HepG2 (cell line): ENCODE measurements around the gene TRAPPC4. TPM values are rescaled to one million over a fixed set of nuclear protein-coding genes. Genes with fewer than 3 reads are reported as not detected.

Source experiments
- ASH2L ChIP-seq: fragments of 300-600, 200-600 bp; sonication (generic); IDR thresholded peaks from 2 replicates; pipeline ENCODE4 v1.7.0; 2017; ENCODE audit warnings: low read depth, mild to moderate bottlenecking, moderate library complexity, mixed read lengths, low read length; ENCODE audit not compliant: insufficient read length
- DMTF1 ChIP-seq: sonication (generic); formaldehyde crosslinking; IDR thresholded peaks from 2 replicates; pipeline ENCODE4 v1.4.0; 2020; ENCODE audit warnings: mild to moderate bottlenecking, missing genetic modification reagents
- DR1 ChIP-seq: sonication (generic); formaldehyde crosslinking; IDR thresholded peaks from 2 replicates; pipeline ENCODE4 v1.8.0; 2021; ENCODE audit warnings: mild to moderate bottlenecking, missing genetic modification reagents, inconsistent platforms
- ELF4 ChIP-seq: sonication (generic); formaldehyde crosslinking; IDR thresholded peaks from 2 replicates; pipeline ENCODE4 v1.5.0; 2020; ENCODE audit warnings: missing genetic modification reagents, mild to moderate bottlenecking, moderate library complexity, borderline replicate concordance
- FIP1L1 ChIP-seq: fragments of 200-400 bp; formaldehyde crosslinking; IDR thresholded peaks from 2 replicates; pipeline ENCODE4 v1.6.1; 2018; ENCODE audit warnings: low read depth, mild to moderate bottlenecking, low read length, moderate library complexity, borderline replicate concordance; ENCODE audit not compliant: insufficient read depth
- HBP1 ChIP-seq: IDR thresholded peaks from 2 replicates; pipeline ENCODE4 v1.6.1; 2016; ENCODE audit warnings: low read depth, control low read depth
- KDM5A ChIP-seq: fragments of 200-600 bp; sonication (generic); IDR thresholded peaks from 2 replicates; pipeline ENCODE4 v1.7.0; 2018; ENCODE audit warnings: antibody characterized with exemption, mild to moderate bottlenecking, low read length, borderline replicate concordance
- MBD4 ChIP-seq: IDR thresholded peaks from 2 replicates; pipeline ENCODE4 v1.6.1; 2012; ENCODE audit warnings: low read length, inconsistent platforms, borderline replicate concordance
- MXD3 ChIP-seq: IDR thresholded peaks from 2 replicates; pipeline ENCODE4 v1.6.1; 2016; ENCODE audit warnings: mild to moderate bottlenecking, missing biosample characterization, missing genetic modification reagents
- NFIB ChIP-seq: sonication (generic); formaldehyde crosslinking; IDR thresholded peaks from 2 replicates; pipeline ENCODE4 v1.9.0; 2021; ENCODE audit warnings: missing genetic modification reagents, mild to moderate bottlenecking, borderline replicate concordance
- PCBP1 ChIP-seq: fragments of 200-400 bp; formaldehyde crosslinking; IDR thresholded peaks from 2 replicates; pipeline ENCODE4 v1.6.1; 2017; ENCODE audit warnings: mild to moderate bottlenecking, low read depth, low read length, borderline replicate concordance
- RAD21 ChIP-seq: fragments of 450-650 bp; formaldehyde crosslinking; IDR thresholded peaks from 2 replicates; pipeline ENCODE4 v1.5.0; 2020; ENCODE audit warnings: mild to moderate bottlenecking
- STAT6 ChIP-seq: sonication (generic); formaldehyde crosslinking; IDR thresholded peaks from 2 replicates; pipeline ENCODE4 v1.4.0; 2020; ENCODE audit warnings: missing genetic modification reagents, mild to moderate bottlenecking, borderline replicate concordance
- TEAD3 ChIP-seq: optimal IDR thresholded peaks from 2 replicates; pipeline ENCODE3; 2016; ENCODE audit warnings: borderline replicate concordance
- TRIM24 ChIP-seq: sonication (generic); formaldehyde crosslinking; IDR thresholded peaks from 2 replicates; pipeline ENCODE4 v1.8.0; 2022; ENCODE audit warnings: mild to moderate bottlenecking, missing genetic modification reagents
- ZFP90 ChIP-seq: sonication (generic); formaldehyde crosslinking; IDR thresholded peaks from 2 replicates; pipeline ENCODE4 v1.8.0; 2022; ENCODE audit warnings: missing genetic modification reagents, mild to moderate bottlenecking, inconsistent platforms, borderline replicate concordance
- ZNF235 ChIP-seq: sonication (generic); formaldehyde crosslinking; IDR thresholded peaks from 2 replicates; pipeline ENCODE4 v1.8.1; 2023; ENCODE audit warnings: mild to moderate bottlenecking, missing genetic modification reagents, borderline replicate concordance
- ZNF431 ChIP-seq: sonication (generic); formaldehyde crosslinking; IDR thresholded peaks from 2 replicates; pipeline ENCODE4 v1.9.0; 2022; ENCODE audit warnings: missing genetic modification reagents, low read depth, mild to moderate bottlenecking, borderline replicate concordance
- ZNF577 ChIP-seq: sonication (generic); formaldehyde crosslinking; IDR thresholded peaks from 2 replicates; pipeline ENCODE4 v1.4.0; 2020; ENCODE audit warnings: mild to moderate bottlenecking, low read depth, missing genetic modification reagents, borderline replicate concordance
- ZNF724P ChIP-seq: sonication (generic); formaldehyde crosslinking; IDR thresholded peaks from 2 replicates; pipeline ENCODE4 v1.8.0; 2022; ENCODE audit warnings: missing genetic modification reagents, borderline replicate concordance
- polyA plus RNA-seq, 8 experiments: library from polyadenylated mRNA; depleted of rRNA in 3 of 8; stranded (reverse) in 7 of 8; unstranded in 1 of 8; fragments of >200 nt; fragmentation: Illumina TruSeq in 4 of 8; extraction: Trizol in 4 of 8; gene quantifications; 2 replicates each; pipeline versions ENCODE4 v1.2.1 to v1.2.3, GENCODE V29; 2011 to 2016; ENCODE audit warnings: low read depth in 4 of 8, missing spikeins in 1 of 8, mixed read lengths in 1 of 8; ENCODE audit not compliant: insufficient read depth in 1 of 8
- total RNA-seq, 5 experiments: library from RNA; depleted of rRNA; stranded (reverse); fragments of >200 nt; fragmentation: Illumina TruSeq; extraction: Trizol; gene quantifications; 2 replicates each; pipeline ENCODE4 v1.2.3, GENCODE V29; 2016; ENCODE audit warnings: low read depth in 1 of 5

Gene TRAPPC4
- total and polyA plus RNA-seq, 2 of the 13 experiments (the other 11 are each of a cell fraction or from before 2014, with no cell fraction given): 97.4 to 140 TPM

- TF ChIP-seq ELF4 (CRISPR knock-in tag) (no peak), NFIB (no peak), DMTF1 (CRISPR knock-in tag) (no peak), PCBP1 (no peak), ASH2L (peak; percentile 56), TRIM24 (CRISPR knock-in tag) (no peak), MBD4 (no peak), ZNF577 (CRISPR knock-in tag) (no peak), ZFP90 (no peak), RAD21 (CRISPR knock-in tag) (peak; percentile 55), STAT6 (CRISPR knock-in tag) (peak; percentile 48; the same call in 1 of the 2 replicates), ZNF235 (no peak), TEAD3 (CRISPR knock-in tag) (no peak), KDM5A (peak; percentile 51; the same call in 1 of the 2 replicates), HBP1 (CRISPR knock-in tag) (0 out of 2 replicates have a peak, but pooled peaks have one; percentile 45), MXD3 (CRISPR knock-in tag) (no peak), ZNF724P (no peak), DR1 (CRISPR knock-in tag) (no peak), ZNF431 (CRISPR knock-in tag) (peak; percentile 27; the same call in 1 of the 2 replicates), FIP1L1 (no peak)
Observed at GRCh38 chr11:119057000-119057769, 38.6 kb downstream of the TRAPPC4 start, which contains the start of gene HYOU1 (continued).
